GM12878 (cell line): ENCODE results near the gene ZWILCH. TPM values are rescaled to one million over a fixed set of nuclear protein-coding genes. Genes with fewer than 3 reads are reported as not detected.

ENCODE experiments used
- ATAC-seq: fragments of 200-7000 bp; cut with Tn5 transposase; 3 replicates; pipeline ENCODE4 v1.9.1; 2020; ENCODE audit warnings: mild to moderate bottlenecking, moderate library complexity
- BruUV-seq: library from RNA; stranded (reverse); fragments of 400-500 nt; replicated peaks from 2 replicates; lab custom pipeline; 2021; lab: Mats Ljungman, UMichigan
- CTCF ChIA-PET: fragments of 300-600 bp; sonication (Branson Sonifier 250); formaldehyde crosslinking; extraction: SDS; loops from one replicate; lab custom pipeline; 2021; ENCODE audit warnings: inconsistent platforms; lab: Yijun Ruan, JAX
- POLR2A ChIA-PET: fragments of 350-600 bp; formaldehyde crosslinking; extraction: SDS; loops from one replicate; lab custom pipeline; 2021; ENCODE audit warnings: inconsistent platforms; lab: Charles Lee
- RAD21 ChIA-PET: fragments of 300-600 bp; sonication (Branson Sonifier 250); formaldehyde crosslinking; loops from one replicate; lab custom pipeline; 2023; ENCODE audit warnings: antibody characterized with exemption; ENCODE audit not compliant: unreplicated experiment; lab: Charles Lee
- SMC1A ChIA-PET: fragments of 300-600 bp; sonication (Branson Sonifier 250); formaldehyde crosslinking; loops from one replicate; lab custom pipeline; 2023; ENCODE audit not compliant: unreplicated experiment, uncharacterized antibody; lab: Charles Lee
- DNase-seq: peaks from one replicate; pipeline ENCODE4 v3.0.0-alpha.2; 2011; ENCODE audit warnings: low read depth, low spot score
- FAIRE-seq: peaks from 3 replicates; lab custom pipeline; 2011; peaks lifted over from hg19 to GRCh38; lab: Jason Lieb, UNC
- H2AFZ ChIP-seq: 2 replicates; pipeline ENCODE4 v1.6.0; 2011; ENCODE audit warnings: low read depth, low read length, control low read depth; ENCODE audit not compliant: control insufficient read depth
- H3K27ac ChIP-seq: 2 replicates; pipeline ENCODE4 v1.5.1; 2011; ENCODE audit warnings: control low read depth; ENCODE audit not compliant: control insufficient read depth, insufficient read depth
- H3K27me3 ChIP-seq, 2 experiments: replicated peaks in 1 of 2; 2 replicates each; pipeline versions ENCODE4 v1.6.0 to v1.6.1; 2011; ENCODE audit warnings: low read length in 1 of 2; ENCODE audit not compliant: control insufficient read depth in 2 of 2, insufficient read depth in 2 of 2
- H3K36me3 ChIP-seq, 2 experiments: 2 replicates each; pipeline ENCODE4 v1.5.1; 2011; ENCODE audit warnings: low read length in 1 of 2; ENCODE audit not compliant: control insufficient read depth in 2 of 2, insufficient read depth in 2 of 2
- H3K4me1 ChIP-seq: 2 replicates; pipeline ENCODE4 v1.6.1; 2011; ENCODE audit warnings: mild to moderate bottlenecking, low read length, moderate library complexity, mixed read lengths; ENCODE audit not compliant: control insufficient read depth, insufficient read depth
- H3K4me2 ChIP-seq: 2 replicates; pipeline ENCODE4 v1.6.0; 2011; ENCODE audit warnings: control low read depth; ENCODE audit not compliant: control insufficient read depth, insufficient read depth
- H3K4me3 ChIP-seq: fragments of 200-600 bp; sonication (generic); 2 replicates; pipeline ENCODE4 v1.5.1; 2016
- H3K79me2 ChIP-seq: 2 replicates; pipeline ENCODE4 v1.6.0; 2011; ENCODE audit warnings: low read length; ENCODE audit not compliant: control insufficient read depth, insufficient read depth
- H3K9ac ChIP-seq: 2 replicates; pipeline ENCODE4 v1.8.0; 2011; ENCODE audit warnings: low read length, control low read depth, mixed read lengths; ENCODE audit not compliant: control insufficient read depth, insufficient read depth
- H3K9me3 ChIP-seq: replicated peaks from 3 replicates; pipeline ENCODE4 v1.5.1; 2011; ENCODE audit warnings: mild to moderate bottlenecking, low read length; ENCODE audit not compliant: control insufficient read depth, insufficient read depth
- H4K20me1 ChIP-seq: 2 replicates; pipeline ENCODE4 v1.6.0; 2011; ENCODE audit not compliant: control insufficient read depth, insufficient read depth
- EGR1 ChIP-seq, 2 experiments: IDR thresholded peaks; 1 replicate in 1 of 2; 2 replicates in 1 of 2; pipeline ENCODE4 v1.6.1; 2011 to 2012; ENCODE audit warnings: low read depth in 2 of 2, low read length in 2 of 2, borderline replicate concordance in 1 of 2, mild to moderate bottlenecking in 1 of 2, moderate library complexity in 1 of 2
- PML ChIP-seq: IDR thresholded peaks from 2 replicates; pipeline ENCODE4 v1.6.1; 2012; ENCODE audit warnings: low read length, inconsistent platforms
- WGBS: methylation state at CpG from one replicate; pipeline ENCODE4 v1.1.6; 2016; ENCODE audit warnings: low lambda C conversion rate; ENCODE audit not compliant: insufficient replicate concordance, insufficient coverage; ENCODE audit errors: missing lambda C conversion rate; 5-methylcytosine and 5-hydroxymethylcytosine counted together
- in situ Hi-C: fragments of 300-500 bp; cut with MboI; formaldehyde crosslinking; loops from 9 replicates; pipeline ENCODE4 v1.14.3; 2018; ENCODE audit warnings: mixed read lengths
- intact Hi-C: fragments of 100-400 bp; cut with micrococcal nuclease; formaldehyde crosslinking; loops from one replicate; pipeline ENCODE4 v1.14.2; 2022; ENCODE audit not compliant: unreplicated experiment
- microRNA-seq: library from miRNA; unstranded; fragments of <30 nt; microRNA quantifications from one replicate; pipeline ENCODE4, GENCODE V29; 2018
- polyA plus RNA-seq, 11 experiments: library from polyadenylated mRNA; depleted of rRNA in 4 of 11; unstranded in 6 of 11; stranded (reverse) in 5 of 11; fragments of >200 nt; fragmentation: Nextera tagmentation in 4 of 11; fragmentation: Illumina TruSeq in 1 of 11; extraction: Ambion mirVana in 4 of 11; extraction: Trizol in 1 of 11; gene quantifications; 1 replicate in 1 of 11; 2 replicates in 10 of 11; pipeline versions ENCODE4 v1.2.1 to v1.2.3, GENCODE V29; 2011 to 2016; ENCODE audit warnings: inconsistent platforms in 2 of 11, missing spikeins in 2 of 11, low read depth in 1 of 11
- small RNA-seq: library from RNA; depleted of rRNA; stranded (forward); fragments of <200 nt; gene quantifications from one replicate; pipeline ENCODE3, GENCODE V24; 2014
- total RNA-seq, 4 experiments: library from RNA; depleted of rRNA in 3 of 4; stranded (reverse); fragments of >200 nt in 3 of 4; fragmentation: Illumina TruSeq in 1 of 4; extraction: Trizol in 1 of 4; gene quantifications; 2 replicates each; pipeline versions ENCODE4 v1.2.1 to v1.2.3, GENCODE V29; 2013 to 2021

Gene ZWILCH
- total and polyA plus RNA-seq, 10 of the 15 experiments (the other 5 are each of a cell fraction or from before 2014, with no cell fraction given): 15.6 to 73.9 (median 32.4) TPM

DNA sequence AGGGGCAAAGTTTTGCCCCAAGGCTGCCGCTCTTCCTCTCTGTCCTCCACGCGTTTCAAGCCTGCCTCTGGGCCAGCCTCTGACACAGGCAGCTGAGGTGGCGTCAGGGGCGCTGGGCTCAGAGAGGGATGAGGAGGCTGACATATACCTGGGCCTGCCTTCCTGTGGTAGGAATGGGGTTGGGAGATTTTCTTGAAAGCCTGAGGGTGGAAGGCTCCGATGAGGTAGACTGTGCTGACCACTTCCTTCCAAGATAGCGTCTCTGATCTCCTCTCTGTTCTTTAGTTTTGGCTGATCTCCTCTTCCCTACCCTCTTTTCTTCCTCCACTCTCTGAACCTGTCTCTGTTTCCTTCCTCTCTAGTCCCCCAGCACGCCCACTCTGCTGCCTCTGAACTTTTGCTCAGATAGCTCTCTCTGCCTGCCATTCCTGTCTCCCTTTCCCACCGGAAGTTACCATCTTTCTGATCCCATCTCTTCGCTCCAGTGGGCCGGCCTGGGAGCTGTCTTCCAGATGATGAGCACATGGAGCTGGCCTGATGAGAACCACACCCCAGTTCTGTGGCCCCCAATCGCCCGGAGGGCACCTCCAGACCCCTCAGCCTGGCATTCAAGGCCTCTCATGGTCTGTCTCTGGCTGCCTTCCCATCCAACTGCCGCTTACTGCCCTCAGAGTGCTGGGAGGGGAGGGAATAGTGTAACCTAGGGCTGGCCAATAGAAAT is 93.1 kb downstream of the ZWILCH start:
- FAIRE-seq (no peak), DNase-seq (no peak), ATAC-seq (no peak)
- H3K79me2 ChIP-seq: no peaks in the 10 kb centered on the region
- no TSS peak for BruUV-seq
- no peak overlapping the region for H3K4me2 ChIP-seq
- no peaks in the 10 kb centered on the region for H3K9me3 ChIP-seq
- no peaks in the 10 kb centered on the region for H3K4me1 ChIP-seq
- in situ Hi-C loops: no loop called here
- no peak overlapping the region for H3K9ac ChIP-seq
- 38% methylated on average over 14 of the region's 14 CpGs for WGBS
- RAD21 ChIA-PET: interaction anchor here (1.0 to 2.5 kb wide), 2 partner anchors 253 kb away, joined by 3 to 10 read pairs; no protein-coding TSS in a partner anchor
- no peak overlapping the region for H3K27ac ChIP-seq
- SMC1A ChIA-PET: interaction anchor here (0.7 kb wide), 1 partner anchor 74 kb away, joined by 3 read pairs; no protein-coding TSS in a partner anchor
- no peak overlapping the region for H3K4me3 ChIP-seq
- POLR2A ChIA-PET: no interaction called here
- no peaks in the 10 kb centered on the region; a peak in 1 of 4 replicates for H3K27me3 ChIP-seq
- no peaks in the 10 kb centered on the region for H3K36me3 ChIP-seq
- CTCF ChIA-PET: interaction anchor here (1.0 kb wide), 1 partner anchor 21 kb away, joined by 3 read pairs; no protein-coding TSS in a partner anchor
- H2AFZ ChIP-seq: no peak overlapping the region
- H4K20me1 ChIP-seq: no peaks in the 10 kb centered on the region
- TF ChIP-seq EGR1 (IDR thresholded peaks at IDR 0.05; ENCODE audit: borderline replicate concordance in 1 of 2, low read depth in 2 of 2, low read length in 2 of 2) (no peak), PML (no peak)
- intact Hi-C loops: no loop called here

Small RNAs within 50 kb of the gene (microRNA-seq; reads per million reads assigned to microRNA genes)
- 1.3 reads per million for gene MIR4512

Small RNAs within 50 kb of the gene (small RNA-seq; reads per million reads assigned to genes)
- gene MIR4512 (0.82 reads per million, percentile 25 among the genes with 10 or more reads in this experiment), gene RF01159 (not detected), gene SNORD16 (not detected), gene SNORD18A (not detected), gene SNORD18B (not detected), gene SNORD18C (not detected)

Other genes starting within 250 kb of the ZWILCH start
- 23.2 and 27.2 TPM in 2 replicates for gene DIS3L, start 211.8 kb upstream of the ZWILCH start, total RNA-seq (2014; rRNA removed)
- gene DIS3L, start 211.8 kb upstream of the ZWILCH start, total RNA-seq (2014; rRNA removed; fragmentation: Illumina TruSeq; extraction: Trizol): 31.0 and 31.9 TPM in 2 replicates
- 22.8 and 24.0 TPM in 2 replicates for gene DIS3L, start 211.8 kb upstream of the ZWILCH start, total RNA-seq (2021)
- gene DIS3L, start 211.8 kb upstream of the ZWILCH start, polyA plus RNA-seq (2011; rRNA removed): 27.8 and 41.2 TPM in 2 replicates
- 28.0 and 31.3 TPM in 2 replicates for gene DIS3L, start 211.8 kb upstream of the ZWILCH start, polyA plus RNA-seq (2014; fragmentation: Illumina TruSeq; extraction: Trizol)
- 10 to 100 TPM in 1 of 2 experiments, 1 to 10 TPM in 1; 7.6 to 12.8 TPM for gene DIS3L, start 211.8 kb upstream of the ZWILCH start, polyA plus RNA-seq (2014; fragmentation: Nextera tagmentation; extraction: Ambion mirVana)
- 22.2 and 24.0 TPM in 2 replicates for gene DIS3L, start 211.8 kb upstream of the ZWILCH start, polyA plus RNA-seq (2014; rRNA removed)
- 10 to 100 TPM; 31.6 to 33.7 TPM for gene DIS3L, start 211.8 kb upstream of the ZWILCH start, polyA plus RNA-seq (2016; fragmentation: Nextera tagmentation; extraction: Ambion mirVana)
- gene TIPIN, start 148.6 kb upstream of the ZWILCH start, total RNA-seq (2014; rRNA removed): 26.7 and 29.3 TPM in 2 replicates
- gene TIPIN, start 148.6 kb upstream of the ZWILCH start, total RNA-seq (2014; rRNA removed; fragmentation: Illumina TruSeq; extraction: Trizol): 37.7 and 41.1 TPM in 2 replicates
- gene TIPIN, start 148.6 kb upstream of the ZWILCH start, total RNA-seq (2021): 26.2 and 30.3 TPM in 2 replicates
- gene TIPIN, start 148.6 kb upstream of the ZWILCH start, polyA plus RNA-seq (2011; rRNA removed): 21.1 and 32.4 TPM in 2 replicates
- 53.1 and 71.8 TPM in 2 replicates for gene TIPIN, start 148.6 kb upstream of the ZWILCH start, polyA plus RNA-seq (2014; fragmentation: Illumina TruSeq; extraction: Trizol)
- 10 to 100 TPM; 52.8 to 59.2 TPM for gene TIPIN, start 148.6 kb upstream of the ZWILCH start, polyA plus RNA-seq (2014; fragmentation: Nextera tagmentation; extraction: Ambion mirVana)
- 23.3 and 28.5 TPM in 2 replicates for gene TIPIN, start 148.6 kb upstream of the ZWILCH start, polyA plus RNA-seq (2014; rRNA removed)
- gene TIPIN, start 148.6 kb upstream of the ZWILCH start, polyA plus RNA-seq (2016; fragmentation: Nextera tagmentation; extraction: Ambion mirVana): 10 to 100 TPM; 62.8 to 69.2 TPM
- 50.0 and 55.5 TPM in 2 replicates for gene MAP2K1, start 118.4 kb upstream of the ZWILCH start, total RNA-seq (2014; rRNA removed)
- gene MAP2K1, start 118.4 kb upstream of the ZWILCH start, total RNA-seq (2014; rRNA removed; fragmentation: Illumina TruSeq; extraction: Trizol): 28.1 and 30.1 TPM in 2 replicates
- 66.1 and 68.9 TPM in 2 replicates for gene MAP2K1, start 118.4 kb upstream of the ZWILCH start, total RNA-seq (2021)
- gene MAP2K1, start 118.4 kb upstream of the ZWILCH start, polyA plus RNA-seq (2011; rRNA removed): 101 and 112 TPM in 2 replicates
- 41.6 and 47.2 TPM in 2 replicates for gene MAP2K1, start 118.4 kb upstream of the ZWILCH start, polyA plus RNA-seq (2014; fragmentation: Illumina TruSeq; extraction: Trizol)
- 10 to 100 TPM; 11.2 to 17.7 TPM for gene MAP2K1, start 118.4 kb upstream of the ZWILCH start, polyA plus RNA-seq (2014; fragmentation: Nextera tagmentation; extraction: Ambion mirVana)
- gene MAP2K1, start 118.4 kb upstream of the ZWILCH start, polyA plus RNA-seq (2014; rRNA removed): 62.1 and 63.2 TPM in 2 replicates
- 10 to 100 TPM; 72.8 to 79.4 TPM for gene MAP2K1, start 118.4 kb upstream of the ZWILCH start, polyA plus RNA-seq (2016; fragmentation: Nextera tagmentation; extraction: Ambion mirVana)
- 18.0 and 29.3 TPM in 2 replicates for gene SNAPC5, start 7.6 kb upstream of the ZWILCH start, total RNA-seq (2014; rRNA removed)
- 32.2 and 32.8 TPM in 2 replicates for gene SNAPC5, start 7.6 kb upstream of the ZWILCH start, total RNA-seq (2014; rRNA removed; fragmentation: Illumina TruSeq; extraction: Trizol)
- 16.7 and 18.2 TPM in 2 replicates for gene SNAPC5, start 7.6 kb upstream of the ZWILCH start, total RNA-seq (2021)
- gene SNAPC5, start 7.6 kb upstream of the ZWILCH start, polyA plus RNA-seq (2011; rRNA removed): 14.4 TPM in 2 replicates
- gene SNAPC5, start 7.6 kb upstream of the ZWILCH start, polyA plus RNA-seq (2014; fragmentation: Illumina TruSeq; extraction: Trizol): 43.7 and 49.2 TPM in 2 replicates
- gene SNAPC5, start 7.6 kb upstream of the ZWILCH start, polyA plus RNA-seq (2014; fragmentation: Nextera tagmentation; extraction: Ambion mirVana): 10 to 100 TPM; 53.0 to 53.5 TPM
- gene SNAPC5, start 7.6 kb upstream of the ZWILCH start, polyA plus RNA-seq (2014; rRNA removed): 18.3 and 26.6 TPM in 2 replicates
- 10 to 100 TPM; 41.6 to 44.4 TPM for gene SNAPC5, start 7.6 kb upstream of the ZWILCH start, polyA plus RNA-seq (2016; fragmentation: Nextera tagmentation; extraction: Ambion mirVana)
- gene RPL4, start 471 bp upstream of the ZWILCH start, total RNA-seq (2014; rRNA removed): 4,310 and 5,924 TPM in 2 replicates
- gene RPL4, start 471 bp upstream of the ZWILCH start, total RNA-seq (2014; rRNA removed; fragmentation: Illumina TruSeq; extraction: Trizol): 5,024 and 5,340 TPM in 2 replicates
- gene RPL4, start 471 bp upstream of the ZWILCH start, total RNA-seq (2021): 4,258 and 4,437 TPM in 2 replicates
- 4,164 and 5,095 TPM in 2 replicates for gene RPL4, start 471 bp upstream of the ZWILCH start, polyA plus RNA-seq (2011; rRNA removed)
- gene RPL4, start 471 bp upstream of the ZWILCH start, polyA plus RNA-seq (2014; fragmentation: Illumina TruSeq; extraction: Trizol): 8,511 and 8,888 TPM in 2 replicates
- gene RPL4, start 471 bp upstream of the ZWILCH start, polyA plus RNA-seq (2014; fragmentation: Nextera tagmentation; extraction: Ambion mirVana): 1,000 to 10,000 TPM; 3,668 to 5,406 TPM
- gene RPL4, start 471 bp upstream of the ZWILCH start, polyA plus RNA-seq (2014; rRNA removed): 6,137 and 6,404 TPM in 2 replicates
- 1,000 to 10,000 TPM; 2,004 to 2,043 TPM for gene RPL4, start 471 bp upstream of the ZWILCH start, polyA plus RNA-seq (2016; fragmentation: Nextera tagmentation; extraction: Ambion mirVana)
- not detected in 2 replicates for gene LCTL, start 60.7 kb downstream of the ZWILCH start, total RNA-seq (2014; rRNA removed)
- gene LCTL, start 60.7 kb downstream of the ZWILCH start, total RNA-seq (2014; rRNA removed; fragmentation: Illumina TruSeq; extraction: Trizol): not detected in 2 replicates
- not detected in 2 replicates for gene LCTL, start 60.7 kb downstream of the ZWILCH start, total RNA-seq (2021)
- 0.07 and 0.13 TPM in 2 replicates for gene LCTL, start 60.7 kb downstream of the ZWILCH start, polyA plus RNA-seq (2011; rRNA removed)
- not detected in 2 replicates for gene LCTL, start 60.7 kb downstream of the ZWILCH start, polyA plus RNA-seq (2014; fragmentation: Illumina TruSeq; extraction: Trizol)
- under 1 TPM; 0.26 to 0.40 TPM for gene LCTL, start 60.7 kb downstream of the ZWILCH start, polyA plus RNA-seq (2014; fragmentation: Nextera tagmentation; extraction: Ambion mirVana)
- 0.20 TPM in 1 of 2 replicates, not detected in the other for gene LCTL, start 60.7 kb downstream of the ZWILCH start, polyA plus RNA-seq (2014; rRNA removed)
- gene LCTL, start 60.7 kb downstream of the ZWILCH start, polyA plus RNA-seq (2016; fragmentation: Nextera tagmentation; extraction: Ambion mirVana): under 1 TPM; 0.59 to 0.76 TPM
- gene SMAD6, start 196.9 kb downstream of the ZWILCH start, total RNA-seq (2014; rRNA removed): under 0.01 TPM in 2 replicates
- gene SMAD6, start 196.9 kb downstream of the ZWILCH start, total RNA-seq (2014; rRNA removed; fragmentation: Illumina TruSeq; extraction: Trizol): not detected in 2 replicates
- gene SMAD6, start 196.9 kb downstream of the ZWILCH start, total RNA-seq (2021): 0.10 and 0.16 TPM in 2 replicates
- gene SMAD6, start 196.9 kb downstream of the ZWILCH start, polyA plus RNA-seq (2011; rRNA removed): 0.03 and 0.06 TPM in 2 replicates
- gene SMAD6, start 196.9 kb downstream of the ZWILCH start, polyA plus RNA-seq (2014; fragmentation: Illumina TruSeq; extraction: Trizol): not detected in 2 replicates
- gene SMAD6, start 196.9 kb downstream of the ZWILCH start, polyA plus RNA-seq (2014; fragmentation: Nextera tagmentation; extraction: Ambion mirVana): not detected
- not detected in 2 replicates for gene SMAD6, start 196.9 kb downstream of the ZWILCH start, polyA plus RNA-seq (2014; rRNA removed)
- not detected for gene SMAD6, start 196.9 kb downstream of the ZWILCH start, polyA plus RNA-seq (2016; fragmentation: Nextera tagmentation; extraction: Ambion mirVana)